CD4-positive, alpha-beta T cell (primary cell): Measurements from ENCODE around the gene PHKB. TPM values are rescaled to one million over a fixed set of nuclear protein-coding genes. Genes with fewer than 3 reads are reported as not detected.
"Not testable (repeated sequence)": the region's sequence is repeated elsewhere in the genome, so short reads cannot be mapped to it uniquely, and the experiment has no call there.

ENCODE experiments used
- ATAC-seq: fragments of 200-7000 bp; cut with Tn5 transposase; one replicate; pipeline ENCODE4 v1.10.0; 2022; ENCODE audit warnings: mild to moderate bottlenecking; ENCODE audit not compliant: poor library complexity
- CTCF ChIA-PET: fragments of 350-600 bp; sonication (Branson Sonifier 250); formaldehyde crosslinking; loops from one replicate; lab custom pipeline; 2021; ENCODE audit warnings: antibody characterized with exemption, inconsistent platforms; lab: Charles Lee
- POLR2A ChIA-PET: fragments of 350-600 bp; sonication (Branson Sonifier 250); formaldehyde crosslinking; loops from one replicate; lab custom pipeline; 2021; ENCODE audit warnings: antibody characterized with exemption, inconsistent platforms; lab: Charles Lee
- DNase-seq, 14 experiments: peaks; one replicate each; pipeline ENCODE4 v3.0.0-alpha.2; 2013 to 2020; ENCODE audit warnings: mixed read lengths in 2 of 14
- H3K27ac ChIP-seq, 2 donors: one replicate each; pipeline versions ENCODE4 v1.5.1 to v1.7.0; 2013; ENCODE audit warnings: low read length in 2 of 2, low read depth in 1 of 2, mild to moderate bottlenecking in 1 of 2
- H3K27me3 ChIP-seq, 2 experiments: 1 replicate in 1 of 2; 2 replicates in 1 of 2; pipeline versions ENCODE4 v1.6.1 to v1.7.0; 2013; ENCODE audit warnings: low read length in 2 of 2, control low read depth in 1 of 2, mild to moderate bottlenecking in 1 of 2, moderate library complexity in 1 of 2; ENCODE audit not compliant: insufficient read depth in 2 of 2, control insufficient read depth in 1 of 2
- H3K36me3 ChIP-seq: one replicate; pipeline ENCODE4 v1.6.1; 2013; ENCODE audit warnings: low read length, control low read depth; ENCODE audit not compliant: insufficient read depth
- H3K4me1 ChIP-seq: one replicate; pipeline ENCODE4 v1.6.1; 2013; ENCODE audit warnings: low read length, control low read depth; ENCODE audit not compliant: insufficient read depth
- H3K4me3 ChIP-seq: one replicate; pipeline ENCODE4 v1.5.1; 2013; ENCODE audit warnings: mild to moderate bottlenecking, low read length, moderate library complexity
- H3K9me3 ChIP-seq, 2 experiments: 1 replicate in 1 of 2; 2 replicates in 1 of 2; pipeline versions ENCODE4 v1.6.1 to v1.7.0; 2013; ENCODE audit warnings: low read length in 2 of 2, mild to moderate bottlenecking in 2 of 2, control low read depth in 1 of 2, moderate library complexity in 1 of 2; ENCODE audit not compliant: control insufficient read depth in 1 of 2, insufficient read depth in 1 of 2
- H3K27ac Mint-ChIP-seq: one replicate; pipeline ENCODE4 v1.8.0; 2020; ENCODE audit warnings: mixed read lengths
- H3K27me3 Mint-ChIP-seq: one replicate; pipeline ENCODE4 v1.8.0; 2021; ENCODE audit warnings: mixed read lengths
- H3K36me3 Mint-ChIP-seq: one replicate; pipeline ENCODE4 v1.8.0; 2021; ENCODE audit warnings: low read depth, mixed read lengths
- H3K4me1 Mint-ChIP-seq: one replicate; pipeline ENCODE4 v1.8.0; 2021; ENCODE audit warnings: low read depth, mixed read lengths
- H3K4me3 Mint-ChIP-seq: one replicate; pipeline ENCODE4 v1.8.0; 2020; ENCODE audit warnings: mild to moderate bottlenecking, mixed read lengths
- H3K9me3 Mint-ChIP-seq: one replicate; pipeline ENCODE4 v1.8.0; 2020; ENCODE audit warnings: mixed read lengths
- CTCF ChIP-seq: fragments of 200-600 bp; IDR thresholded peaks from one replicate; pipeline ENCODE4 v1.8.0; 2022; ENCODE audit warnings: antibody characterized with exemption, mild to moderate bottlenecking
- intact Hi-C, 2 experiments: fragments of 100-400 bp; cut with DNase I in 1 of 2; cut with micrococcal nuclease in 1 of 2; formaldehyde crosslinking; loops; one replicate each; pipeline versions ENCODE4 v1.15.1 to v1.9.0; 2023 to 2025; cut with DNase I, micrococcal nuclease
- total RNA-seq, 174 experiments: library from RNA in 2 of 174; stranded (reverse) in 2 of 174; gene quantifications; one replicate each; pipeline ENCODE4 v1.2.3 and lab custom pipeline; 2021 to 2026

Gene PHKB
- total RNA-seq, 2 experiments from 2014 or later: 28.8 to 31.3 TPM

GRCh38 chr16:47553853-47554564, 92.9 kb downstream of the PHKB start:
- intact Hi-C loops: no loop called here
- peaks cover 27% of the 10 kb centered on the region for H3K36me3 ChIP-seq
- Mint-ChIP-seq H3K36me3 (peaks cover 81% of the 10 kb centered on the region), H3K9me3 (peaks cover 6% of the 10 kb centered on the region), H3K4me3 (no peak overlapping the region), H3K27me3 (no peaks in the 10 kb centered on the region), H3K4me1 (peaks cover 4% of the 10 kb centered on the region), H3K27ac (no peak overlapping the region)
- H3K27ac ChIP-seq: no peak overlapping the region
- ATAC-seq (no peak), DNase-seq (no peak)
- H3K4me3 ChIP-seq: no peak overlapping the region
- H3K4me1 ChIP-seq: no peaks in the 10 kb centered on the region
- POLR2A ChIA-PET: no interaction called here
- TF ChIP-seq CTCF: no peak
- H3K27me3 ChIP-seq: no peaks in the 10 kb centered on the region
- H3K9me3 ChIP-seq: peaks cover 0 to 14% of the 10 kb centered on the region in 2 experiments
- CTCF ChIA-PET: interaction anchor here (0.6 kb wide), 1 partner anchor 134 kb away, joined by 3 read pairs; no protein-coding TSS in a partner anchor

DNA sequence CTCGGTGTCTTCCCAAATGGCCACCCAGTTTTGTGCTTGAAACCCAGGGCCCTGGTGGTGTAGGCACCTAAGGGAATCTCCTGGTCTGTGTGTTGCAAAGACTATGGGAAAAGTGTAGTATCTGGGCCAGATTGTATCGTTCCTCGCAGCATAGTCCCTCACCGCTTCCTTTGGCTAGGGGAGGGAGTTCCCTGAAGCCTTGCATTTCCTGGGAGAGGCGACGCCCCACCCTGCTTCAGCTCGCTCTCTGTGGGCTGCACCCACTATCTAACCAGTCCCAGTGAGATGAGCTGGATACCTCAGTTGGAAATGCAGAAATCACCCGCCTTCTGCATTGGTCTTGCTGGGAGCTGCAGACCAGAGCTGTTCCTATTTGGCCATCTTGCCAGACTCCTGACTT, 93.5 kb downstream of the PHKB start:
- H3K27ac ChIP-seq, H3K4me1 Mint-ChIP-seq, intact Hi-C loops, ATAC-seq, H3K9me3 ChIP-seq, H3K9me3 Mint-ChIP-seq, POLR2A ChIA-PET, CTCF ChIA-PET, H3K27me3 ChIP-seq, H3K4me1 ChIP-seq, H3K27me3 Mint-ChIP-seq, H3K4me3 Mint-ChIP-seq, DNase-seq, H3K4me3 ChIP-seq, H3K27ac Mint-ChIP-seq: not testable (repeated sequence)
- H3K36me3 ChIP-seq: peaks cover 23% of the 10 kb centered on the region
- H3K36me3 Mint-ChIP-seq: peaks cover 75% of the 10 kb centered on the region

- H3K36me3 ChIP-seq: no peaks in the 10 kb centered on the region
- no peak overlapping the region for H3K27ac Mint-ChIP-seq
- no peak overlapping the region for H3K4me3 ChIP-seq
- peaks cover 71% of the 10 kb centered on the region for H3K36me3 Mint-ChIP-seq
- intact Hi-C loops: no loop called here
- no peak overlapping the region for H3K4me3 Mint-ChIP-seq
- TF ChIP-seq CTCF: no peak
- ATAC-seq: no peak
- no peak overlapping the region for H3K27ac ChIP-seq
- CTCF ChIA-PET: no interaction called here
- H3K4me1 Mint-ChIP-seq: peaks cover 27% of the 10 kb centered on the region
- POLR2A ChIA-PET: no interaction called here
- H3K27me3 ChIP-seq: no peaks in the 10 kb centered on the region
- H3K9me3 ChIP-seq: peaks cover 0 to 7% of the 10 kb centered on the region in 2 experiments
- H3K9me3 Mint-ChIP-seq: peaks cover 13% of the 10 kb centered on the region
- DNase-seq: no peak
- no peaks in the 10 kb centered on the region for H3K27me3 Mint-ChIP-seq
- peaks cover 13% of the 10 kb centered on the region for H3K4me1 ChIP-seq
Observed at GRCh38 chr16:47561286-47561685, 100.2 kb downstream of the PHKB start.

- peaks cover 16% of the 10 kb centered on the region for H3K4me1 ChIP-seq
- no peak overlapping the region for H3K4me3 ChIP-seq
- DNase-seq: no peak
- POLR2A ChIA-PET: no interaction called here
- H3K4me1 Mint-ChIP-seq: peaks cover 38% of the 10 kb centered on the region
- H3K36me3 ChIP-seq: no peaks in the 10 kb centered on the region
- peaks cover 74% of the 10 kb centered on the region for H3K36me3 Mint-ChIP-seq
- H3K27ac Mint-ChIP-seq: no peak overlapping the region
- peaks cover 16% of the 10 kb centered on the region for H3K9me3 Mint-ChIP-seq
- intact Hi-C loops: no loop called here
- CTCF ChIA-PET: no interaction called here
- TF ChIP-seq CTCF: no peak
- ATAC-seq: no peak
- no peak overlapping the region for H3K27ac ChIP-seq
- no peak overlapping the region for H3K4me3 Mint-ChIP-seq
- peaks cover 0 to 7% of the 10 kb centered on the region in 2 experiments for H3K9me3 ChIP-seq
- H3K27me3 Mint-ChIP-seq: no peaks in the 10 kb centered on the region
- no peaks in the 10 kb centered on the region for H3K27me3 ChIP-seq
Observed at GRCh38 chr16:47562366-47562765, 101.2 kb downstream of the PHKB start.
